Measurements from ENCODE around the gene DDX39A. TPM values are rescaled to one million over a fixed set of nuclear protein-coding genes. Genes with fewer than 3 reads are reported as not detected.

DDX39A gene
- total RNA-seq, 2 experiments from 2014 or later: 296 to 299 TPM

DNA sequence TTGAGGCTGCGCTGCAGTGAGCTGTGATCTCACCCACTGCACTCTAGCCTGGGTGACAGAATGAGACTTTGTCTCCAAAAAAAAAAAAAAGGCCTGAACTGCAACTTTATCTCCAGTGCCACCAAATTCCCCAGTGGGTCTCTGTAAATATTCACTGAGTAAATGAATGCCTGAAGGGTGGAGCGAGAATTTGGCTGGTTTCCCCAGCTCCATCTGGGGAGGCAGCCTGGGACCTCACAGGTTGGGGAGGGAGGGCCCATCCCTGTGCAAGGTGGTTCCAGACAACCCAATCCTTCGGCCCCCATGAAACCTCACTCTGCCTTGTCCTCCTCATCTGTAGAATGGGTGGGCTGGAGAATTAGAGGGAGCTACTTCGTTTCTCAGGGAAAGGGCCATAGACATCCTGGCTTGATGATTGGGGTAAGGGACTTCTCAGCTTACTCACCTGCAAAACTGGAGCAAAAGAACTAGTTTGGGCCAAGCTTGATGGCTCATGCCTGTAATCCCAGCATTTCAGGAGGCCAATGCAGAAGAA is 9.8 kb upstream of the DDX39A start:
- H3K4me3 Mint-ChIP-seq: no peak overlapping the region
- H3K27me3 Mint-ChIP-seq: no peaks in the 10 kb centered on the region

DNA sequence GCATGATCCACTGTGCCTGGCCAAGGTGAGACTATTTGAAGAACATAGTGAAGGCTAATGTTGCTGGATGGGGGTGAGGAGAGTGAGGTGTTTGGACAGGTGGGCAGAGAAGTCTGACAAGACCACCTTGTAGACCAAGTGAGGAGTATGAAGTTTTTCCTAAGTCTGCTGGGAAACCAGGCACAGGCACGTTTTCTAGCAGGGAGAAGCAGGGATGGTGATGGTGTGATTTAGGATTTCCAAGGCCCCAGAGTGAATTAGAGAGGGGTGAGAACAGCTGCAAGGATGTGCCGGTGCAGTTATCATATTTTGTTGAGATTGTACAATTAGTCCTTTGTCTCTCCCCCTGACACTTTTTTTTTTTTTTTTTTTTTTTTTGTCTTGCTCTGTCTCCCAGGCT is 8.3 kb upstream of the DDX39A start:
- H3K27ac Mint-ChIP-seq: no peak overlapping the region

More for the DNA sequence above, 9.8 kb upstream of the DDX39A start:
- Histone ChIP-seq H3K36me3 (ENCODE audit: insufficient read depth, low read length) (no peaks in the 10 kb centered on the region), H3K4me3 (ENCODE audit: low read length) (no peak overlapping the region), H3K9me3 (ENCODE audit: control insufficient read depth in 1 of 2, insufficient read depth in 1 of 2, low read length in 2 of 2) (no peaks in the 10 kb centered on the region), H3K27me3 (ENCODE audit: control insufficient read depth in 1 of 2, insufficient read depth in 2 of 2, low read length in 2 of 2) (no peaks in the 10 kb centered on the region), H3K27ac (ENCODE audit: low read depth in 1 of 2, low read length in 2 of 2) (no peak overlapping the region), H3K4me1 (ENCODE audit: insufficient read depth, low read length) (peaks cover 21% of the 10 kb centered on the region)
- intact Hi-C loops (cut with DNase I, micrococcal nuclease): no loop called here
- H3K9me3 Mint-ChIP-seq: no peaks in the 10 kb centered on the region
- no peak overlapping the region for H3K27ac Mint-ChIP-seq
- no peaks in the 10 kb centered on the region for H3K36me3 Mint-ChIP-seq (ENCODE audit: low read depth)
- peaks cover 15% of the 10 kb centered on the region for H3K4me1 Mint-ChIP-seq (ENCODE audit: low read depth)
- DNase-seq: no peak
- ChIA-PET POLR2A (interaction anchor here (1.0 to 1.2 kb wide), 2 partner anchors 9 kb away, joined by 3 read pairs; no protein-coding TSS in a partner anchor), CTCF (interaction anchor here (0.7 kb wide), 1 partner anchor 162 kb away, joined by 3 read pairs; no protein-coding TSS in a partner anchor)
- ATAC-seq (ENCODE audit: poor library complexity): no peak
- no peak for TF ChIP-seq CTCF (IDR thresholded peaks at IDR 0.05)

GRCh38 chr19:14425696-14426138 is 6.6 kb upstream of the DDX39A start:
- H3K4me1 ChIP-seq (ENCODE audit: insufficient read depth, low read length): no peaks in the 10 kb centered on the region

More for the DNA sequence above, 8.3 kb upstream of the DDX39A start:
- Histone ChIP-seq H3K9me3 (ENCODE audit: control insufficient read depth in 1 of 2, insufficient read depth in 1 of 2, low read length in 2 of 2) (no peaks in the 10 kb centered on the region), H3K27me3 (ENCODE audit: control insufficient read depth in 1 of 2, insufficient read depth in 2 of 2, low read length in 2 of 2) (no peaks in the 10 kb centered on the region), H3K4me3 (ENCODE audit: low read length) (no peak overlapping the region), H3K4me1 (ENCODE audit: insufficient read depth, low read length) (peaks cover 11% of the 10 kb centered on the region), H3K27ac (ENCODE audit: low read depth in 1 of 2, low read length in 2 of 2) (no peak overlapping the region), H3K36me3 (ENCODE audit: insufficient read depth, low read length) (no peaks in the 10 kb centered on the region)
- H3K9me3 Mint-ChIP-seq: no peaks in the 10 kb centered on the region
- ATAC-seq (ENCODE audit: poor library complexity) (no peak), DNase-seq (no peak)
- no peaks in the 10 kb centered on the region for H3K36me3 Mint-ChIP-seq (ENCODE audit: low read depth)
- H3K4me1 Mint-ChIP-seq (ENCODE audit: low read depth): peaks cover 9% of the 10 kb centered on the region
- intact Hi-C loops (cut with DNase I, micrococcal nuclease): no loop called here
- ChIA-PET POLR2A (interaction anchor here (1.1 kb wide), 1 partner anchor 14 kb away, joined by 3 read pairs; no protein-coding TSS in a partner anchor), CTCF (interaction anchor here (1.4 to 1.6 kb wide), 2 partner anchors 17 to 66 kb away, joined by 4 read pairs; no protein-coding TSS in a partner anchor)
- no peak overlapping the region for H3K4me3 Mint-ChIP-seq
- no peaks in the 10 kb centered on the region for H3K27me3 Mint-ChIP-seq
- TF ChIP-seq CTCF (IDR thresholded peaks at IDR 0.05): no peak

More at GRCh38 chr19:14425696-14426138, 6.6 kb upstream of the DDX39A start:
- H3K36me3 Mint-ChIP-seq (ENCODE audit: low read depth): no peaks in the 10 kb centered on the region
- no peak for TF ChIP-seq CTCF (IDR thresholded peaks at IDR 0.05)
- H3K27me3 Mint-ChIP-seq: no peaks in the 10 kb centered on the region
- intact Hi-C loops (cut with DNase I, micrococcal nuclease): no loop called here
- H3K4me3 Mint-ChIP-seq: no peak overlapping the region
- POLR2A ChIA-PET: no interaction called here
- H3K4me1 Mint-ChIP-seq (ENCODE audit: low read depth): no peaks in the 10 kb centered on the region
- H3K27ac Mint-ChIP-seq: no peak overlapping the region
- DNase-seq: no peak
- CTCF ChIA-PET: interaction anchor here (0.9 kb wide), 1 partner anchor 10 kb away, joined by 3 read pairs; no protein-coding TSS in a partner anchor
- Histone ChIP-seq H3K27ac (ENCODE audit: low read depth in 1 of 2, low read length in 2 of 2) (no peak overlapping the region), H3K9me3 (ENCODE audit: control insufficient read depth in 1 of 2, insufficient read depth in 1 of 2, low read length in 2 of 2) (no peaks in the 10 kb centered on the region), H3K27me3 (ENCODE audit: control insufficient read depth in 1 of 2, insufficient read depth in 2 of 2, low read length in 2 of 2) (no peaks in the 10 kb centered on the region), H3K4me3 (ENCODE audit: low read length) (no peak overlapping the region), H3K36me3 (ENCODE audit: insufficient read depth, low read length) (no peaks in the 10 kb centered on the region)
- H3K9me3 Mint-ChIP-seq: no peaks in the 10 kb centered on the region
- no peak for ATAC-seq (ENCODE audit: poor library complexity)
